Hematopoietic multipotent progenitor cell treated with erythropoietin and hydrocortisone succinate and interleukin-3 and kit ligand, for 4 days (in vitro differentiated cells): Measurements from ENCODE around the gene OGFOD2.
A peak's percentile ranks its signal among the peaks of the same experiment; 100 is the strongest.

Source experiments
- DNase-seq: peaks from one replicate; pipeline ENCODE4 v3.0.0-alpha.2; 2015

Gene OGFOD2

DNA sequence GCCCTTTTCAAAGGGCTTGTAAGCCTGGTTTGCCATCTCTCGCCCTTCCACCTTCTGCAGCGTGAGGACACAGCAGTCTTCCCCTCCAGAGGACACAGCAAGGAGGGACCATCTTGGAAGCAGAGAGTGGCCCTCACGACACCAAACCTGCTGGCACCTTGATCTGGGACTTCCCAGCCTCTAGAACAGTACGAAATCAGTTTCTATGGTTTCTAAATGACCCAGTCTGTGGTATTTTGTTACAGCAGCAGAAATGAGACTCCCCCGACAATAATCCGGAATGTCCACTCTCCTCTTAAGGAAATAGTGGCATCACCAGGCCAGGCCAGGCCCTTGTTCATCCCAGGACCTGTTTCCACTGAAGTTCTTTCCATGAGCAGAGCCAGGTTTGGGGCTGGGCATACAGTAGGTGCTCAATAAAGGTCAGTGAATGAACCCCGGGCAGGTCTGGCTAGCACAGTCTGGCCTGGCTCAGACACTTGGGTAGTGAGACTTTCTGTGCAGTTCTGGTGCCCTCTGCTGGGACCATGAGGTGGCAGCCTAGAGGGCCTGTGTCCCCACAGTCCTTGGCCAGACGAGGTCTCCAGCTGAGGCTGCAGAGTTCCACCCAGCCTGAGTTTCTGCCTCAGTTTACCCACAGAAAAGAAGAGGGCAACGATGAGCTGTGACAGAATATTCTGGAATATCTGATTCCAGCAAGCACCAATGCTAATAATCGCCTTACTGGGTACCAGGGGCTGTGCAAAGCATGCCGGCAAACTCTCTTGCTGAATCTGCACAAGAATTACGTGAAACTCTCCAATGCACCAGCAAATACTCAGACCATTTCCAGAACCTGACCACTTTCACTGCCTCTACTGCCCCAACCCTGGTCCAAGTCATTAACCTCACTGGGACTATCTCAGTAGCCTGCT is 22.8 kb upstream of the OGFOD2 start:
- peak; percentile 91 for DNase-seq

DNA sequence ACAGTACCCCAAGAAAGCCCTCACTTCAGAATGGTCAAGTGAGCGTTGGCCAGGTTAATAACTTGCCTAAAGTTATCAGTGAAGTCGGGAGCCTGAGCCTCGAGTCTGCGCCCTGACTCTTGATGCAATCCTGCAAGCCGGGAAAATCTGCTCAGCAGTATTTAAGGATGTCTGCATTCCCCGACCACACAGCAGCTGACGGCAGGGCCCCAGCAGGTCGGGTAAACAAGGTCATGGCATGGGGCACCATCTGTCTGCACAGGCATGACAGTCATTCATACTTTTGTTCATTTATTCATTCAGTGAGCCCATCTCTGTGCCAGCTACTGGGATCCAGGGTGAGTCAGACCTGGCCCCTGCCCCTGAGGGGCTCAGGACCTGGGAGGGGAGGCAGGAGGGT is 19.9 kb upstream of the OGFOD2 start:
- no peak for DNase-seq

DNA sequence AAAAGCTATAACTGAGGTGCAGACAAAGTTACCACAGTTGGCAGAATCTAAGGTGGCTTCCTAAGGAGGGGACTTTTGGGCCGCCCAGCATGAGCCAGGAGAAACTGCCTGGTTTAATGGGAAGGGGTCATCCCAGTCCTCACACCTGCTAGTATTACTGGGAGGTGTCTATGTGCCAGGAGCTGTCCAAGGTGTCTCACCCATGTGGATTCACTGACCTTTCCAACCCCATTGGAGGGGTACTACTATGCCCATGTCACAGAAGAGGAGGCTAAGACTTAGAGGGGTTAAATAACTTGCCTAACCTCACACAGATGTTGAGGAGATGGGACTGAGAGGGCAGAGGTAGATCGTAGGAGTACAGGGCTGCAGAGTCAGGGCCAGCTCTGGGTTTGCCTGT is 19.0 kb upstream of the OGFOD2 start:
- DNase-seq, result no peak

- no peak for DNase-seq
Observed at GRCh38 chr12:122958198-122958888, 16.7 kb upstream of the OGFOD2 start.

- DNase-seq, result no peak
Observed at GRCh38 chr12:122959566-122960192, 15.4 kb upstream of the OGFOD2 start.

- no peak for DNase-seq
Observed at GRCh38 chr12:122960193-122960569, 14.9 kb upstream of the OGFOD2 start.

- peak; percentile 62 for DNase-seq
Observed at GRCh38 chr12:122961531-122962329, 13.3 kb upstream of the OGFOD2 start.

- DNase-seq, result no peak
Observed at GRCh38 chr12:122963941-122964265, 11.1 kb upstream of the OGFOD2 start.

DNA sequence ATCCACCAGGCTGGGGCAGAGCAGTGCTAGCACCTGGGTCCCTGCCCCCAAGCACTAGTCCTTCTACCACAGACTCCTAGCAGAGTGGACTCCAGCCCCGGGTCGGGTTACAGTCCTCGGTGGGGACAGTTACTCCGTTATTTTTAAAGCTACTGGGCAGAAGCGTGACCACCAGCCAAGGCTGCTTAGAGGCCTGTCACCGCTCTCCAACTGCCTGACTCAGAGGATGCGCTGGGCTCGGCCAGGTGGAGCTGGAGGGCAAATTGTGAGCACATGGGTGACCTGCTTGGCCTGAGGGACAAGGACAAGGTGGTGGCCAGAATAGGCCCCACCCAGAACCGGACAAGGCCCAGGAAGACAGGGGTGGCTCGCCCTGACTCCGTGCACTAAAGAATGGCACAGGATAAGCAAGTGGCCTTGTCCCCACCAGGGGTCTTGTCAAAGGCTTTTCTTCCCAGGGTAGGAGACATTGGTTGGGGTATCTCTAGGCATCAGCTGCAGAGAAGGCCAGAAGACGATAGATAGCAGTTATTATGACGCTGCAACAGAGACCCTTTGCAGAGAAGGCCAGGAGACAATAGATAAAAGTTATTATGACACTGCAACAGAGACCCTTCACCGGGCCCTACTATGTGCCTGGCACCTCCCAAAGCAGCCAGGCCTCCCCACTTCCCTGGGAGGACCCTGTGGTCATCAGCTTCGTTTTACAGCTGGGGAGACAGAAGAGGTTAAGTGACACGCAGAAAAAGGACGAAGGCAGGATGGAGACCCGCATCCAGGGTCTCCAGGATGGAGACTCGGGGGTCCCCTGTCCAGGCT is 10.4 kb upstream of the OGFOD2 start:
- DNase-seq, result peak; percentile 67

DNA sequence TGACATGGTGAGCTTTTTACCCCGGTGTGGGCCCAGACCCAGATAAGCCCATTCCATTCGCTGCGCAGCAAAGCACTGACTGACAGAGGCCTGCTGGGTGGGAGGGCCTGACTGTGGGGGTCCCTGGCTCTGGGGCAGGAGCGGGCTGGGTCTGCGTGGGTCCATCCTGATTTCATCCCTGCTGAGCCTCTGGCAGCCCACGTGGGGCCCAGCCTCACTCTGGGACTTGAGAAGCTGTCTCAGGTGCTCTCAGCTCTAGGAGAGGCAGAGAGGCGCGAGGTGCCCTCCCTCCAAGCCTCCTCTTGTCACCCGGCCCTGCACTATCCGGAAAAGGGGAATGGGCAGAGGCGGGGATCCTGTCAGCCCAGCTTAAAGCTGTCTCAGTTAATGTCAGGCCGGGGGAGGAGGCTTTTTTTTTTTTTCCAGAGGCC is 9.7 kb upstream of the OGFOD2 start:
- DNase-seq, result no peak

GRCh38 chr12:122965851-122966742 is 8.9 kb upstream of the OGFOD2 start, which contains the start of gene ABCB9:
ABCB9 (minus strand) TSS chr12:122966463; CDS start chr12:122960235, 6,228 bp downstream.
- peak; percentile 98 for DNase-seq

DNA sequence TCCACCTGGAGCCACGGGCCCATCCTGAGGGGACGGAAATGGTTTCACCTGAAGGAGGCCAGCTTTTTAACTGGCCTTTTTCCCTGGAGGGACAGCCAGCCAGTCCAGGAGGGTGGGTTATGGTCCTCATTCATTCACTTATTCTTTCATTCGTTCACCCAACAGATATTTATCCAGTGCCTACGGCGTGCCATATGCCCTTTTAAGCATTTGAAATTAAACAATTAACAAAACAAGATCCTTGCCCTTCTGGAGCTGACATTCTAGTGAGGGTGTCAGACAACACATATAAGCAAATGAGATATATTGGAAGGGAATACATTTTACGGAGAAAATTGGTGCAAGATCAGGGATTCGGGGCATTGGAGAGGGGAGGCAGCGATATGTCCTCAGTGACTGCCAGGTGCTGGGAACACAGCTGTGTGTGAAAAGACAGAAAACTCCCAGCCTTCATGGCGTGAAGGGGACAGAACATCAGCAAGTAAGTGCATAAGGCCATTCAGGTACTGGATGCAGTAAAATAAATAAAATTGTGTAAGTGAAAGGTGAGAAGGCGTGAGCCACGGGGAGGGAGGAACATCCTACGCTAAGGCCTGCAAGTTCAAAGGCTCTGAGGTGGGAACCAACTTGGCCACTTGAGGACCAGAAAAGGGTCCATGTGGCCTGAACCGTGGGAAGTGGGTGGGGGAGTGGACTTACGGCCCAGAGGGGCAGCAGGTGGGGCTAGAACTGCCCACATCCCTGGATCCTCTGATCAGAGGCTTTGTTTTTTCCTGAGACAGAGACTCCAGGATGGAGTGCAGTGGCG is 8.1 kb upstream of the OGFOD2 start:
- no peak for DNase-seq

GRCh38 chr12:122968104-122968503 is 6.9 kb upstream of the OGFOD2 start:
- no peak for DNase-seq

GRCh38 chr12:122969676-122970075 is 5.4 kb upstream of the OGFOD2 start:
- DNase-seq, result no peak

GRCh38 chr12:122974274-122974891 is 661 bp upstream of the OGFOD2 start:
- DNase-seq, result peak; percentile 99

GRCh38 chr12:122975790-122976647 is 975 bp downstream of the OGFOD2 start:
- DNase-seq, result peak; percentile 71

DNA sequence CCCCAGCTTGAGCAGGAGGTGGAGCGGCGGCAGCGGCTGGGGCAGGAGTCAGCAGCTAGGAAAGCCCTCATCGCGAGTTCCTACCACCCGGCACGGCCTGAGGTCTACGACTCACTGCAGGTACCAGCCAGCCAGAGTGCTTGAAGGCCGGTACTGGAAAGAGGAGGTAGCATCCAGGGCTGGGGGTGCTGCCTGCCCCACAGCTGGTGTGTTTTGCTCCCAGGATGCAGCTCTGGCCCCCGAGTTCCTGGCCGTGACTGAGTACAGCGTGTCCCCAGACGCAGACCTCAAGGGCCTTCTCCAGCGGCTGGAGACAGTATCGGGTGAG is 1.6 kb downstream of the OGFOD2 start:
- no peak for DNase-seq

DNA sequence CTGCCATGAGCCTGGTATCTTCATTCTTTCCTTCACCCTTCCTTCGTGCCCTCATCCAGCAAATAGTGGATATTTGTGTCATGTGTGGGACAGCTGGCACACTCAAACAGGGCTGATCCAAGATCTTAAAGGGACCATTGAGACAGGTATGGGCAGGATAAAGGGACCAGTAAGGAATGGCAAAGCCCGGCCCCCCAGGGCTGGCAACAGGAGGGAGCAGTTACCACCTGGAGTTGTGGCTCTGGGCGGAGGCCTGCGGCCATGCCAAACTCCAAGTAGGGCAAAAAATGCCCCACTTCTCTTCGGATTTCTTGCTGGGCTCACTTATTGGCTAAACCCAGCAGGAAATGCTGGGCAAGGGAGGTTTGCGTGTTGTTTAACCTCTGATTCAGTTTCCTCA is 2.1 kb downstream of the OGFOD2 start:
- no peak for DNase-seq
